ENCODE results near the gene PCSK7. TPM values are rescaled to one million over a fixed set of nuclear protein-coding genes. Genes with fewer than 3 reads are reported as not detected.

The PCSK7 gene
- polyA plus RNA-seq, 6 donors from 2014 or later, result 27.8 to 61.9 (median 32.2) TPM

DNA sequence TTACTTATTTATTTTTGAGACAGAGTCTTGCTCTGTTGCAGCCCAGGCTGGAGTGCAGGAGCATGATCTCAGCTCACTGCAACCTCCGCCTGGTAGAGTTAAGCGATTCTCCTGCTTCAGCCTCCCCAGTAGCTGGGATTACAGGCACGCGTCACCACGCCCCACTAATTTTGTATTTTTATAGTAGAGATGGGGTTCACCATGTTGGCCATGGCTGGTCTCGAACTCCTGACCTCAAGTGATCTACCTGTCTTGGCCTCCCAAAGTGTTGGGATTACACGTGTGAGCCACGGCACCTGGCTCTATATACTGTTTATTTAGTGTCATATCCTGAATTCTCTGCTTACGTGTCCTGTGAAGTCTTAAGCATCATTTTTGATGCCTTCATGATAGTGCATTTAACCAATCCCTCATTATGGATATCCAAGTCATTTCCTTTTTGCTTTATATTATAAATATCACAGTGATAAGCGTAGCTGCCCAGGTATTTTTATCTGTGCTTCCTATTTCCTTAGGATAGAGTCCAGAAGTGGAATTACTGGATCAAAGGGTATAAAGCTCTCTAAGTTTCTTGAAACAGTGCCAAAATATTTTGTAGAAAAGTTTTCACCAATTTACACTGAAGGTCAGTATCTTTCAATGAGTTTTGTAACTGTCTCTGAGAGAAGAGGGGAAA is 54.2 kb downstream of the PCSK7 start:
- Mint-ChIP-seq H3K4me3 (peak overlapping the region; percentile 92 to 100 (median 98)), H3K27me3 (no peaks in the 10 kb centered on the region), H3K36me3 (no peaks in the 10 kb centered on the region), H3K9me3 (no peaks in the 10 kb centered on the region), H3K4me1 (peaks cover 25 to 40% (median 39%) of the 10 kb centered on the region in 3 donors), H3K27ac (peak overlapping the region; percentile 72 to 99 (median 98))
- ATAC-seq (ENCODE audit: low read depth in 2 of 2) (no peak), DNase-seq (no peak)

DNA sequence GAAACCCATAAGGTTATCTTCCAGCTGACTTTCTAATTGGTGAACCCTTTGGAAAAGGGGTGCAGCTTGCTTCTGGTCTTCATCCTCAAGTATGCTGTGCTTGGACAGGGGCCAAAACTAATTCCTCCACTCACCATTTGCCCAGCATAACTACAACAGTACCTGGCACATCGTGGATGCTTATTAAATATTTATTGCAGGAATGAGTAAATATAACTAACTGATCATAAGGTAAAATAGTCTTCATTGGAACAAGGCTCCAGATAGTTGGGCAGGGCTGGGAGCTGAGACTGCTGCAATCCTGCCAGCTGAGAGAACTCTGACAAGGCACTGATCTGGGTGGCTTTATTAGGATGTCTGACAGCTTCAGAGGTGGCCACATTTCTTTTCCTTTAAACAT is 55.7 kb downstream of the PCSK7 start:
- Mint-ChIP-seq H3K4me3 (peak overlapping the region in 2 of 8 donors; percentile 3 to 38), H3K27me3 (no peaks in the 10 kb centered on the region), H3K36me3 (no peaks in the 10 kb centered on the region), H3K9me3 (no peaks in the 10 kb centered on the region), H3K4me1 (peaks cover 23 to 37% (median 26%) of the 10 kb centered on the region in 3 donors), H3K27ac (peak overlapping the region in 2 of 6 donors; percentile 50 to 57)
- no peak for DNase-seq
- no peak for ATAC-seq (ENCODE audit: low read depth in 2 of 2)

- Mint-ChIP-seq H3K27me3 (no peaks in the 10 kb centered on the region), H3K9me3 (no peaks in the 10 kb centered on the region), H3K36me3 (no peaks in the 10 kb centered on the region), H3K4me1 (peaks cover 19 to 33% (median 22%) of the 10 kb centered on the region in 3 donors), H3K4me3 (peak overlapping the region in 2 of 8 donors; percentile 6 to 38), H3K27ac (peak overlapping the region in 3 of 6 donors; percentile 50 to 58 (median 57))
- DNase-seq (no peak), ATAC-seq (ENCODE audit: low read depth in 2 of 2) (no peak)
Observed at GRCh38 chr11:117175781-117176180, 56.1 kb downstream of the PCSK7 start.

- H3K27me3 Mint-ChIP-seq, result no peaks in the 10 kb centered on the region
- no peak overlapping the region for H3K4me3 Mint-ChIP-seq
- no peaks in the 10 kb centered on the region for H3K36me3 Mint-ChIP-seq
- ATAC-seq (ENCODE audit: low read depth in 2 of 2) (no peak), DNase-seq (no peak)
- H3K27ac Mint-ChIP-seq, result peak overlapping the region in 3 of 6 donors; percentile 36 to 78 (median 70)
- H3K9me3 Mint-ChIP-seq, result no peaks in the 10 kb centered on the region
- peaks cover 15 to 26% (median 15%) of the 10 kb centered on the region in 3 donors for H3K4me1 Mint-ChIP-seq
Observed at GRCh38 chr11:117175104-117175503, 56.8 kb downstream of the PCSK7 start.

- DNase-seq (no peak), ATAC-seq (ENCODE audit: low read depth in 2 of 2) (no peak)
- H3K36me3 Mint-ChIP-seq, result peaks cover 0 to 5% of the 10 kb centered on the region in 2 donors
- peaks cover 1 to 9% (median 3%) of the 10 kb centered on the region in 3 donors for H3K4me1 Mint-ChIP-seq
- peak overlapping the region in 4 of 6 donors; percentile 50 to 86 (median 73) for H3K27ac Mint-ChIP-seq
- H3K27me3 Mint-ChIP-seq, result no peaks in the 10 kb centered on the region
- no peaks in the 10 kb centered on the region for H3K9me3 Mint-ChIP-seq
- H3K4me3 Mint-ChIP-seq, result no peak overlapping the region
Observed at GRCh38 chr11:117172724-117173421, 59.0 kb downstream of the PCSK7 start.

DNA sequence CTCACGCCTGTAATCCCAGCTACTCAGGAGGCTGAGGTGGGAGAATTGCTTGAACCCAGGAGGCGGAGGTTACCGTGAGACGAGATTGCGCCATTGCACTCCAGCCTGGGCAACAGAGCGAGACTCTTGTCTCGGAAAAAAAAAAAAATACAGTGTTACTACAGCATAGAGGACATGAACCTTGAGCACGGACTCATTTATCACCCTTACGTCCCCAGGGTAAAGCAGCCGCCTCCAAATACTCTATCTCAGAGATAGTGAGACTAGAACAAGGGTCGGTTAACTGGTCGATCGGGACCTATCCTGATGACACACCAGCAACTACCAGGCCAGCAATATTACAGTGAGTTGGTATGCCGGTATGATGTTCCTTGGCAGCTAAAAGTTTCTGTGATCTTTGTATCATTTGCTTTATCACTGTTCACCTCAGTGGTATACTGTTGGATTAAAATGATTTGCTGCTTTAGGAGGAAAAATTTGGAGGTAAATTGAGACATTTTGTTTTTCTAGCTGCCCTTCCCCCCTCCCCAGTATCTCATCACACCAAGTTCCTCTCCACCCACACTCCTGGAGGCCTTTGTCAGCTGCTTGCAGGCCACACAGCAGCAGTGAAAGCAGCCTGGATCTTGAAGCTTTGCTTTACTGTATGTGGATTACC is 60.3 kb downstream of the PCSK7 start:
- peaks cover 0 to 5% (median 0%) of the 10 kb centered on the region in 3 donors for H3K4me1 Mint-ChIP-seq
- ATAC-seq (ENCODE audit: low read depth in 2 of 2) (no peak), DNase-seq (no peak)
- H3K27ac Mint-ChIP-seq, result peak overlapping the region; percentile 28 to 78 (median 53)
- H3K36me3 Mint-ChIP-seq, result peaks cover 0 to 5% of the 10 kb centered on the region in 2 donors
- H3K9me3 Mint-ChIP-seq, result no peaks in the 10 kb centered on the region
- no peaks in the 10 kb centered on the region for H3K27me3 Mint-ChIP-seq
- H3K4me3 Mint-ChIP-seq, result no peak overlapping the region

GRCh38 chr11:117171007-117171403 is 60.9 kb downstream of the PCSK7 start:
- H3K27me3 Mint-ChIP-seq, result no peaks in the 10 kb centered on the region
- peak overlapping the region in 2 of 6 donors; percentile 27 to 78 for H3K27ac Mint-ChIP-seq
- DNase-seq (no peak), ATAC-seq (ENCODE audit: low read depth in 2 of 2) (no peak)
- no peak overlapping the region for H3K4me3 Mint-ChIP-seq
- H3K9me3 Mint-ChIP-seq, result no peaks in the 10 kb centered on the region
- peaks cover 0 to 5% (median 0%) of the 10 kb centered on the region in 3 donors for H3K4me1 Mint-ChIP-seq
- peaks cover 0 to 5% of the 10 kb centered on the region in 2 donors for H3K36me3 Mint-ChIP-seq

DNA sequence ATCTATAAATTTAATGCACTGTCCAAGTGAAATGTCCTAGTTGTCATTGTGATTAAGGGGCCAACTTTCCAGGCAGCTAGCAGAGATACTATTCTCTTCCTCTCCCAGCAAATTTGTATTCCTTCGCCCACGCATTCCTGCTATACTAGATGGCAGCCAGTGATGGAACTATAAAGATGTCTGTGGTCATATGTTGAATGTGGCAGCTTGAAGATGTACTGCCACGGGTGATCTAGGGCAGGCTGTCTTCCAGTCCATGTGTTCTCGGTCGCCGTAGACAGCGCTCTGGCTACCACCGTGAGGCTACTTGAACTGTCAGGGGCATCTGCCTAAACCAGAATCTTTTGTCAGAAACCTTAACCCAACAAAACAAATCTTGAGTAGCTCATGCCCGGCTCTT is 61.7 kb downstream of the PCSK7 start:
- Mint-ChIP-seq H3K27ac (peak overlapping the region in 1 of 6 donors; percentile 12), H3K9me3 (no peaks in the 10 kb centered on the region), H3K4me3 (no peak overlapping the region), H3K36me3 (peaks cover 6 to 9% of the 10 kb centered on the region in 2 donors), H3K27me3 (no peaks in the 10 kb centered on the region), H3K4me1 (peaks cover 0 to 5% (median 4%) of the 10 kb centered on the region in 3 donors)
- DNase-seq (no peak), ATAC-seq (ENCODE audit: low read depth in 2 of 2) (no peak)

DNA sequence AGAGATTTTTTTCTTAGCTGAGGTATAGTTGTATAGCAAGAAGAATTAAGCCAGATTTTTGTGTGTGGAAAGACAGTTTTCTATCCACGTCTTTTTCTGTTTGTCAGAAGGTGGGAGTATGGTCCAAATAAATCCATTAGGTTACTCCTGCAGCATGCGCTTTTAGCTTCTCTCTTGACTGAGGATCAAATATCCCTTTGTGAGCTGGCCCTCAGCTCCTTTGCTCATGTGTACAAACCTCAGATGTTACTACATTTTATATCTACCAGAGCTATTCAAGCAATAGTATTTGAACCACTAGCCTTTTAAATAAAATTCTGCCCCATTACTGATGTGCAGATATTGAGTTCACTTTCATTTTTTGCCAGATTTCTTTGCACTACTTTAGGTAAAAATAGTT is 62.1 kb downstream of the PCSK7 start:
- H3K27me3 Mint-ChIP-seq, result no peaks in the 10 kb centered on the region
- H3K4me1 Mint-ChIP-seq, result peaks cover 0 to 5% (median 4%) of the 10 kb centered on the region in 3 donors
- H3K36me3 Mint-ChIP-seq, result peaks cover 8 to 9% of the 10 kb centered on the region in 2 donors
- H3K9me3 Mint-ChIP-seq, result no peaks in the 10 kb centered on the region
- ATAC-seq (ENCODE audit: low read depth in 2 of 2) (no peak), DNase-seq (no peak)
- no peak overlapping the region for H3K4me3 Mint-ChIP-seq
- H3K27ac Mint-ChIP-seq, result no peak overlapping the region

- DNase-seq (no peak), ATAC-seq (ENCODE audit: low read depth in 2 of 2) (no peak)
- H3K27me3 Mint-ChIP-seq, result no peaks in the 10 kb centered on the region
- peak overlapping the region in 3 of 6 donors; percentile 2 to 31 (median 28) for H3K27ac Mint-ChIP-seq
- peaks cover 8 to 9% of the 10 kb centered on the region in 2 donors for H3K36me3 Mint-ChIP-seq
- peaks cover 0 to 4% (median 0%) of the 10 kb centered on the region in 3 donors for H3K4me1 Mint-ChIP-seq
- no peaks in the 10 kb centered on the region for H3K9me3 Mint-ChIP-seq
- no peak overlapping the region for H3K4me3 Mint-ChIP-seq
Observed at GRCh38 chr11:117166491-117166890, 65.4 kb downstream of the PCSK7 start.

GRCh38 chr11:117160826-117161225 is 71.0 kb downstream of the PCSK7 start:
- Mint-ChIP-seq H3K4me3 (no peak overlapping the region), H3K9me3 (no peaks in the 10 kb centered on the region), H3K36me3 (peaks cover 4 to 8% of the 10 kb centered on the region in 2 donors), H3K4me1 (peaks cover 9 to 15% (median 11%) of the 10 kb centered on the region in 3 donors), H3K27me3 (no peaks in the 10 kb centered on the region), H3K27ac (peak overlapping the region in 3 of 6 donors; percentile 41 to 83 (median 60))
- no peak for ATAC-seq (ENCODE audit: low read depth in 2 of 2)
- DNase-seq, result no peak

- H3K9me3 Mint-ChIP-seq, result no peaks in the 10 kb centered on the region
- H3K4me1 Mint-ChIP-seq, result peaks cover 5 to 19% (median 14%) of the 10 kb centered on the region in 3 donors
- peak overlapping the region in 3 of 6 donors; percentile 61 to 89 (median 62) for H3K27ac Mint-ChIP-seq
- H3K27me3 Mint-ChIP-seq, result no peaks in the 10 kb centered on the region
- no peak for ATAC-seq (ENCODE audit: low read depth in 2 of 2)
- H3K4me3 Mint-ChIP-seq, result no peak overlapping the region
- DNase-seq, result no peak
- H3K36me3 Mint-ChIP-seq, result no peaks in the 10 kb centered on the region
Observed at GRCh38 chr11:117159892-117160291, 72.0 kb downstream of the PCSK7 start.

- DNase-seq (no peak), ATAC-seq (ENCODE audit: low read depth in 2 of 2) (no peak)
- Mint-ChIP-seq H3K27ac (peak overlapping the region in 3 of 6 donors; percentile 24 to 49 (median 39)), H3K36me3 (no peaks in the 10 kb centered on the region), H3K9me3 (no peaks in the 10 kb centered on the region), H3K4me1 (peaks cover 5 to 19% (median 19%) of the 10 kb centered on the region in 3 donors), H3K4me3 (no peak overlapping the region), H3K27me3 (no peaks in the 10 kb centered on the region)
Observed at GRCh38 chr11:117157507-117157906, 74.4 kb downstream of the PCSK7 start.

All from naive B cell (primary cell).